PFSK-1 (cell line): ENCODE results near the gene CPA4.

Experiments used
- FOXP2 ChIP-seq: optimal IDR thresholded peaks from 2 replicates; pipeline ENCODE3; 2011; ENCODE audit warnings: borderline replicate concordance, control low read depth, inconsistent platforms; ENCODE audit not compliant: insufficient read depth; ENCODE audit errors: extremely low read length, extremely low read depth
- POLR2AphosphoS5 ChIP-seq: IDR thresholded peaks from 2 replicates; pipeline ENCODE4 v1.6.1; 2012; ENCODE audit warnings: low read depth, mild to moderate bottlenecking, control low read depth, low read length, moderate library complexity
- REST ChIP-seq, 2 experiments: IDR thresholded peaks; 2 replicates each; pipeline versions ENCODE4 v1.6.1 to v1.8.0; 2011 to 2012; ENCODE audit warnings: low read depth in 2 of 2, low read length in 2 of 2, control low read depth in 1 of 2, inconsistent platforms in 1 of 2, mild to moderate bottlenecking in 1 of 2, moderate library complexity in 1 of 2; ENCODE audit not compliant: insufficient read depth in 1 of 2
- SIN3A ChIP-seq: IDR thresholded peaks from 2 replicates; pipeline ENCODE4 v1.6.1; 2012; ENCODE audit warnings: mild to moderate bottlenecking, low read length, moderate library complexity, borderline replicate concordance; ENCODE audit not compliant: insufficient read depth
- TAF1 ChIP-seq: IDR thresholded peaks from 2 replicates; pipeline ENCODE4 v1.6.1; 2012; ENCODE audit warnings: low read length, control low read depth, borderline replicate concordance; ENCODE audit not compliant: insufficient read depth

Gene CPA4

GRCh38 chr7:130363026-130363847, 70.3 kb downstream of the CPA4 start:
- TF ChIP-seq REST (IDR thresholded peaks at IDR 0.05; ENCODE audit: insufficient read depth in 1 of 2, low read depth in 2 of 2, low read length in 2 of 2) = no peak
- TF ChIP-seq POLR2AphosphoS5 = no peak
- TF ChIP-seq TAF1 = no peak
- no peak for TF ChIP-seq FOXP2
- TF ChIP-seq SIN3A = no peak

GRCh38 chr7:130364451-130364850, 71.5 kb downstream of the CPA4 start:
- no peak for TF ChIP-seq TAF1
- TF ChIP-seq FOXP2 = no peak
- no peak for TF ChIP-seq SIN3A
- no peak for TF ChIP-seq POLR2AphosphoS5
- no peak for TF ChIP-seq REST (IDR thresholded peaks at IDR 0.05; ENCODE audit: insufficient read depth in 1 of 2, low read depth in 2 of 2, low read length in 2 of 2)

- TF ChIP-seq SIN3A = no peak
- no peak for TF ChIP-seq FOXP2
- TF ChIP-seq TAF1 = no peak
- no peak for TF ChIP-seq REST (IDR thresholded peaks at IDR 0.05; ENCODE audit: insufficient read depth in 1 of 2, low read depth in 2 of 2, low read length in 2 of 2)
- TF ChIP-seq POLR2AphosphoS5 = no peak
Observed at GRCh38 chr7:130365088-130365487, 72.1 kb downstream of the CPA4 start.

- TF ChIP-seq FOXP2 (peak; percentile 62), TAF1 (no peak)
Observed at GRCh38 chr7:130365511-130366441, 72.8 kb downstream of the CPA4 start.

GRCh38 chr7:130366564-130366963, 73.6 kb downstream of the CPA4 start:
- no peak for TF ChIP-seq FOXP2
- TF ChIP-seq POLR2AphosphoS5 = no peak
- no peak for TF ChIP-seq SIN3A
- no peak for TF ChIP-seq TAF1
- no peak for TF ChIP-seq REST (IDR thresholded peaks at IDR 0.05; ENCODE audit: insufficient read depth in 1 of 2, low read depth in 2 of 2, low read length in 2 of 2)
